HG03432 (cell line): Measurements from ENCODE around the gene PCNX2.
"Not testable (repeated sequence)": the region's sequence is repeated elsewhere in the genome, so short reads cannot be mapped to it uniquely, and the experiment has no call there.

Source experiments
- ATAC-seq: cut with Tn5 transposase; IDR thresholded peaks from one replicate; pipeline ENCODE4 v1.9.1; 2021; ENCODE audit warnings: mild to moderate bottlenecking, moderate library complexity; ENCODE audit not compliant: unreplicated experiment

The PCNX2 gene

DNA sequence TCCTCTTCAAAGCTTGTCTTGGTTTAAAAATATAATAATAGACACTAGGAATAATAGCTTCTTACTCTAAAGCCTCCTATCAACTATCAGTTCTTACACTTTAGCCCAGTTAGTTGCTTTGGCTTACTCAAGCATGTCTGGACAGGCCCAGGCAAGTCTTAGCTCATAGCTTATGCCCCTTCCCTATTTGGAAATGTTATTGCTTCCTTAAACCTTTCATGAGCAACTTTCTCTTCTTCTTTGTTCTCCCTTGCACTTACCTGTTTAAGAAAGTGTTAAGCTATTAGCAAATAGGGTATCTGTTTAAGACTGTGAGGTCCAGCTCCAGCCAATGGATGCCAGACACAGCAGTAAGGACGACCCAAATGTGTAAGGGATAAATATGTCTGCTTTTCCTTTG, 115.9 kb downstream of the PCNX2 start:
- not testable (repeated sequence) for ATAC-seq

DNA sequence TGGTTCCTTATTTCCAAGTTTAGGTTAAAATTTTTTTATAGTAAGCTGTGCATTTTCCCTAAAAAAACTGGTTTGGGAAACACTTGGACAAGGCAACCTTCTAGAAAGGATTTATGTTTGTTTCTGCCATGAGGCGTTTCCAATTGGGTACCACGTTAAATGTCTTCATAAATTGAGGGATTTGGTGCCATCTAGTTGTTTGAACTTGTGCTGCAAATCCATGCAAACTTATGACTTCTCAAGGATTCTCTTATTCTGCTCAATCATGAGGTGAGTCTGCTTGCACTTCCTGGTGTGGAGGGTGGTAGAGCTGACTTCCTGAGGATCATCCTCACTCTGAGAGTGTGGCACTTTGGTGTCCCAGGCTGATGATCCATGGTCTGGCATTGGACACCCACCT, 123.3 kb downstream of the PCNX2 start:
- no peak for ATAC-seq

DNA sequence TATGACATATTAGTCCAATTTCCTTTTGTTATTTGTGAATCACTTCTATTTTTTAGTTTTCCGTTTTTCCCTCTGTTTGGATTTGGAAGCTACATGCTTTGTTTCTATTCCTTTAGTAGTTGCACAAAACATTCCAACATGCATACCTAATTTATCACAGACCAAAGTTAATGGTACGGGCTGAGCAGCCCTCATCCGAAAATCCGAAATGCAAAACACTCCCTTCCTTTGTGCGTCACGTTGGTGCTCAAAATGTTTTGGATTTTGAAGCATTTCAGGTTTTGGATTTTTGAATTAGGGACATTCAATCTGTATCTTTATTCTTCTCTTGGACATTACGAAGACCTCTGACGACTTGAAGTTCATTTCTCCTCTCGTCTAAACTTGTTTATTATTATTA, 124.8 kb downstream of the PCNX2 start:
- ATAC-seq, result no peak

DNA sequence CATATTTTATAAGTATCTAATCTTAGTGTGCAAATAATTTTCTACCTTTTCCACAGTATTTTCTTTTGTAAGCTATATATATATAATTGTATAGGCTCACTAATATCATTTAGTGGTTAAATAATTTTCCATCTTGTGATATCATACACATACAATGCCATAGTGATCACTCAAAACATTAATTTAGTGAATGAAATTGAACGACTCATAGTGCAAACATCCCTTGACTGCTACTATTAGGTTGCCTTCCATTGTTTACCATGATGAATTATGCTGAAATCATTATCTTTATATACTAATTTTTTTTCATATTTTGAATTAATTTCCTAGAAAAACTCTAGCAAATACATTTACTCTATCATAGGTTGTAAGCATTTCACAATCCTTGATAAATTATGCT, 127.1 kb downstream of the PCNX2 start:
- no peak for ATAC-seq

DNA sequence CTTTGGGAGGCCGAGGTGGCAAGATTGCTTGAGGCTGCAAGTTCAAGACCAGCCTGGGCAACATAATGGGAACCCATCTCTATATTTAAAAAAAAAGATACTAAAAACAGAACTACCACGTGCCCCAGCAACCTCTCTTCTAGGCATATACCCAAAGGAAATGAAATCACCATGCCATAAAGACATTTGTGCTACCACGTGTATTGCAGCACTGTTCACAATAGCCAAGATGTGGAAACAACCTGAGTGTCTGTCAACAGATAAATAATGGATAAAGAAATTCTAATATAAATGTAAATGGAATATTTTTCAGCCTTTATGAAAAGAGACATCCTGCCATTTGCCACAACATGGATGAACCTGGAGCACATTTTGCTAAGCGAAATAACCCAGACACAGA, 128.6 kb downstream of the PCNX2 start:
- ATAC-seq, result no peak

DNA sequence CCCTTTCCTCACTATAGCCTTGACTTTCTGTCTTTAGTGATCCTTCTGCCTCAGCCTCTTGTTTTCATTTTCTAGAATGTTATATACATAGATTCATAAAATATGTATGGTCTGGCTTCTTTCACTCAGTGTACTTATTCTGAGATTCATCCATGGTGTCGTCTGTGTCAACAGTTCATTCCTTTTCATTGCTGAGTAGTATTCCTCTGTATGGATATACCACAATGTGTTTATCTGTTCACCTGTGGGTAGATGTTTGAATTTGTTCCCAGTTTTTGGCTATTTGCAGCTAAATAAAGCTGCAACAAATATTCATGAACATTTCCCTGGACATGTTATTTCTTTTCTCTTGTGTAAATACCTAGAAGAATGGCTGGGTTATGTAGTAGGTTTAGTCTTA, 131.8 kb downstream of the PCNX2 start:
- ATAC-seq, result no peak

DNA sequence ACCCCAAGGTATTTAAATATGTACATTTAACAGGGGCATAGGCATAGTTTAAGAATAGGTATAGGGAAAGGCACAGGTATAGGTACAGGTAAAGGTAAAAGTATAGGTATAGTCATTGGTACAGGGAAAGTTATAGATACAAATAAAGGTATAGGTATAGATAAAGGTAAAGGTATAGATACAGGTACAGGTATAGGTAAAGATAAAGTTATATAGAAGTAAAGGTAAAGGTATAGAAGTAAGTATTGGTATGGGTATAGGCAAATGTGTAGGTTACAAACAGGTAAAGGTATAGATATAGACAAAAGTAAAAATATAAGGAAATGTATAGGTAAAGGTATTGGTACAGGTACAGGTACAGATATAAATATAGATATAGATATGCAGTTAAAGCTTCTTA, 137.2 kb downstream of the PCNX2 start:
- ATAC-seq, result no peak

DNA sequence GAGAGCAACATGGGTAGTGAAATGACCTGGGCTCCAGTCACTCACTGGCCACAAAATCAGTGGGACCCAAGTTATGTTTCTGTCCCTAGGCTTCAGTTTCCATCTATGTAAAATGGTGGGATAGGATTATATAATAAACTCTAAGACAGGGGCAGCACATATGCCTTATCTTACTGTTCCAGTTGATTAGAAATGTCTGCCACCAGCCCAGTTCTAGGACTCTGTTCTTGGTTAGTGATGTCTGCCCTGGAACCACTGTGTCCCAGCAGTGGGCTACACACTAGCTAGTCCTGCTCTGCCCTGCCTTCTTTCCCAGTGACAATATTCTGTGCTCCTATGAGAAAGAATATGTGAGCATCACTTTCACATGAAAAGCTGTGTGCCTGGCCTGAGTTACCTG, 138.3 kb downstream of the PCNX2 start:
- no peak for ATAC-seq

DNA sequence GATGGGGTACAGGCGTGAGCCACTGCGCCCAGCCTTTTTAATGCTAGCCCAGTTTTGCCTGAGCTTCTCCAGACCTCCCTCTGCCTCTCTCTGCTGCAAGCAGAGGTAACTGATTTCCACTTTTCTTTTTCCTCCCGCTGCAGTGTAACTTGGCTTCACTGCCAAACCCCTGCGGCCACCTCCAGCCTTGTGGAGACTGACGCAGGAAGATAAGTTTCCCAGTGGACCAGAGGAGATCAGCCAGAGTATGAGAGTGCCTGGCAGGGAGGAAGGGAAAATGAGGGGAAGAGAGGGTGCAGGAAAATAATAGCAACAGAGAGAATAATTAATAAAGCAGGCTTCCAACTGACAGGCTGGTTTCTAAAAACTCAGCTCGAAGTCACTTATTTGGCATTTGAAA, 143.7 kb downstream of the PCNX2 start:
- ATAC-seq, result no peak

DNA sequence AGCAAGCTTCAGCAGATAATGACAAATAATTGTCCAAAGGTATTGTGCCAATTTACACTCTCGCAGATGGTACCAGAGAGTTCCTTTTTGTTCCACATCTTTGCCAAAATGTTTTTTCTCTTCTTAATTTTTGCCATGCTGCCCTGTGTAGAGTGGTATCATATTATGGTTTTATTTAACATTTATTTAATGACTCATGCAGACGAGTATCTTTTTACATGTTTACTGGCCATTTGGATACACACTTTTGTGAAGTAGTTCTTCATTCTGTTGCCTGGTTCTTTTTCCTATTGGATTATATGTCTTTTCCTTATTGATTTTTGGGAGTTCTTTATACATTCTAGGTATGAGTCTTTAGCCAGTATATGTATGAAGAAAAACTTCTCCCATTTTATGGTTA, 151.1 kb downstream of the PCNX2 start:
- ATAC-seq, result no peak

DNA sequence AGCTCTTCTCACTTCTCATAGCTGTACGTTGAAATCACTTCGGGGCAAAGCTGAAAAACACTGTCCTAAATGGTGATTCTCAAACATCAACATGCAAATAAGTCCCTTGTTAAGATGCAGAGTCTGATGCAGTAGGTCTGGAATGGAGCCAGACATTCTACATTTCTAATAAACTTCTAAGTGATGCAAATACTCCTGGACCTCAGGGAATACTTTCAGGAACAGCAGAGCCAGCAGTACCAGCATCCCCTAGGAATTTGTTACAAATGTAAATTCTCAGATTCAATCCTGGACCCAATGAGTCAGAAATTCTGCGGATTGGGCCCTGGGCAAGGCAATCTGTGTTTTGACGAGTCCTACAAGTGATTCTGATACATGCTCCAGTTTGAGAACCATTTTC, 152.3 kb downstream of the PCNX2 start:
- ATAC-seq, result no peak

DNA sequence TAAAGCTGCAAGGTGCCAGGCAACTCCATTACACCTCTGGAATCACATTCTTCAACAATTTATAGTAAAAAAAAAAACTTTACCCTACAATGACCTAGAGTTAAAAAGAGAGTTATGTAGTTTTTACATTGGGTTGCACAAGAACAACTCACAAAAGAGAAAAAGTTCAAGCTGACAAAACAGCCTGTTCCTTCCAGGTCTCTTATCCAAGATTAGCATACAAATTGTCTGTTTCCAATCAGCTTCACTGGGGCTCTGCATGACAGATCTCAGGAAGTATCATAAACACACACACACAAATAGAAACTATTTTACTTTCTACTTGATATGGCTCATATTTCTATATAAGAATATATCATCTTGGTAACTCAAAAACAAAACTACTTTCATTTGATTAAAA, 154.6 kb downstream of the PCNX2 start:
- no peak for ATAC-seq

DNA sequence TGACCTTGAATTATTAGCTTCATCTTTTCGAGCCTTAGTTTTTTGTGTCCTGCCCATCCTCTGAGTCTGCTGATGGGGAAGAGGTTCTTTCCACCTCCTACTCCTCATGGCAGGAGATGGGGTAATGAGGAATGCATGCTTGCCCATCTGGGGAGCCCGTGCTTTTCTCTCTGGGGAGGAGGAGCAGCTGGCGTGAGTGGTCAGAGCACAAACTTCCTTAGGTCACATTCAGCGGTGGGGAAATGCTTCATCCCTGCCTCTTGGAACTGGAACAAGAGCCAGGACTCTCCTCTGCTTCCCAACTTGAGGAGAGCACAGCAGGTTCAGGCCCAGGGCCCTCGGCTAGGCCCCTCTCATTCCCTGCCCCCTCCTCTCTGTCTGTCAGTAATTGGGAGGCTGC, 155.0 kb downstream of the PCNX2 start:
- no peak for ATAC-seq

DNA sequence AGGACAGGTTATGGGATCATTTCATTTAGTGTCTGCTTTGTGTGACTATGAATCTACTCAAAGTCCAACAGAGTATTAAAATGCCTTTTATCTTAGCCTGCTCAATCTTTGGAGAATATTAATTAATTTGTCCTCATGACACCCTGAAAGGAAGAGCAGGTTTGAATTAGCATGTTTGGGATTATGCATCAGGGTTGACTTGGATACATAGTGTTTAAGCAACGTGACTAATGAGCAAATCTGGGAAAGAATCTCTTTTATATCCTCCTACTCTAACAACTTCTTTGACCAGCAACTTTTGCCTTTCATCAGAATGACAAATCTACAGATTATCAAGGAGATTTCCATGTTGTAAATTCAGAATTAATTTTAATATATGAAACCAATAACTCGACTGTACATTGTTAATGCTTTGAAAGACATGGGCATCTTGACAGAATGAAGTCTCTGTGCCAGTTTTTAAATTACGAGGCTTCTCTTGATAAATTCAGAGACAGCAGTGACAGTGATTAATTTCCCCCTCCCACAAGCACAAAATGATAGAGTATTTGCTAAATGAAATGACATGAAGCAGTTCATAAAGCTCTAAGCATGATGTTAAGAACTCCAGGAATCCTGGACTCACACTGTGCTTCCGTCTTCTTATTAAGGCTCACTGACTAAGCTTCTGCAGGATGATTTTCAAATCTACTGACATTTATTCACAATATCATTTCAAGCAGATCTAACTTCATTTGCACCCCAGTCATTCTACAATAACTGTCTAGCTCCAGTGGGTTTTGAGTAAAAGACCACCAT, 156.5 kb downstream of the PCNX2 start:
- ATAC-seq, result no peak

DNA sequence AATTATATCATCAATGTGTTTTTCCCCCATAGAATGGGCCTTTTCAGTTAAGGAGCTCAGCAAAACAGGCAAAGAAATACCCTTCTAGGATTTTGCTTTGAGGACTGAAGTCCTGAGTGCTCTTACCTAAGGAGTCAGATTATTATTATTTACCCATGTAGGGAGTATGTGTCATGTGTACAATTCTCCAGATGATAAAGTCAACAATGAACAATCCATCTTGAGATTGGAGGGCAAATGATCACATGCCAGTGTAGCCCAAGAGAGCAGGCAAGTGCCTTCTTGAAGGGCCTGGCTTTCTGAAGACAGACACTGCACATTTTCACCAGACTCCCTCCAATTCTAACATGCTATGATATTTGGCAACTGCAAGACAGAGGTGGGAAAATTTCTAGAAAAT, 159.7 kb downstream of the PCNX2 start:
- no peak for ATAC-seq

DNA sequence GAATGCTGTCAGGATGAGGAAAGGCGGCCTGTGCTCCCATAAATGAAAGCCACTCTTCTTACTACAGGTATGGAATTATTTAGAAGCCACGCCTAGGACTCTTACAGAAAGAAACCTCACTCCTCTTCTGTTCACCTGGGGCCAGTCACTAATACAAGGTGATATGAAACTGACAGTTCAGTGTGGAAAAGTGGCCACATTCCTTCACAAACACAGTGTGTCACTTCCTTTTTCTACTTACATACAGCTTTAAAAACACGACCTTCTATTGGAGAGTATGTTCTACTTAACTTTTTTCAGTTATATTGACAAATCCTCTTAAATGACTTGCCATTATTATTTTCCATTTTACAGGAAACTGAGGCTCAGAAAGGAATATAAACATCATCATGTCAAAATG, 163.1 kb downstream of the PCNX2 start:
- no peak for ATAC-seq

DNA sequence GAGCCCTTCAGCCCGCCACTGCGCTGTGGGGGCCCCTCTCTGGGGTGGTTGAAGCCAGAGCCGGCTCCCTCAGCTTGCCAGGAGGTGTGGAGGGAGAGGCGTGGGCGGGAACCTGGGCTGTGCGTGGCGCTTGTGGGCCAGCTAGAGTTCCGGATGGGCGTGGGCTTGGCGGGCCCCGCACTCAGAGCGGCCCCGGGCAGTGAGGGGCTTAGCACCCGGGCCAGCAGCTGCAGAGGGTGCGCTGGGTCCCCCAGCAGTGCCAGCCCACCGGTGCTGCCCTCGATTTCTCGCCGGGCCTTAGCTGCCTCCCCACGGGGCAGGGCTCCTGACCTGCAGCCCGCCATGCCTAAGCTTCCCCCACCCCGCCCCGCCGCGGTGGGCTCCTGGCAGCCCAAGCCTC, 166.5 kb downstream of the PCNX2 start:
- not testable (repeated sequence) for ATAC-seq

DNA sequence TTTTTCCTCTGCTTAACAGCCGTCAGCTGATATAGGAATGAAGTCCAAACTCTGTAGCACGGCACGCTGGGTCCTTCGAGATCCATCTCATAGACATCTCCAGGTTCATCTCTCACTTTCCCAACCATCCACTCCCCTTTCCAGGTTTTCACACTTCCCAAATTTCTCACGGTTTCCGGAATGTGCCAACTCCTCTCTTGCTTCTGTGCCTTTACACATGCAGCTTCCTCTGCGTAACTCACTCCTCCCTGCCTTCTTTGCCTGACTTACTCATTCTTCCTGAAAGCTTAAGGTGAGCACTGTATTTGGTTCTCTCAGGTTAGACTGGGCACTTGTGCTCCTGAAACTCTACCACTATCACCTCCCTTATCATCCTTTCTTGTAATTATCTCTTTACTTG, 168.4 kb downstream of the PCNX2 start:
- ATAC-seq, result no peak

DNA sequence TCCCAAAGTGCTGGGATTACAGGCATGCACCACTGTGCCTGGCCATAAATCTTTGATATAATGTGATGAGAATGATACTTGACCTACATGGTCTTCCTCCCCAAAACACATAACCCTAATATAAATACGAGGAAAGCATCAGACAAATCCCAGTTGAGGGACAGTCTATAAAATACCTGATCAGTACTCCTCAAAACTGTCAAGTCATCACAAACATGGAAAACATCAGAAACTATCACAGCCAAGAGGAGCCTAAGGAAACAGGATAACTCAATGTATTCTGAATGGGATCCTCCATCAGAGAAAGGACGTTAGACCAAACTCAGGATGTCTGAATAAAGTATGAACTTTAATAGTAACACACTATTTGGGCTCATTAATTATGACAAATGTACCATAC, 172.7 kb downstream of the PCNX2 start:
- no peak for ATAC-seq

DNA sequence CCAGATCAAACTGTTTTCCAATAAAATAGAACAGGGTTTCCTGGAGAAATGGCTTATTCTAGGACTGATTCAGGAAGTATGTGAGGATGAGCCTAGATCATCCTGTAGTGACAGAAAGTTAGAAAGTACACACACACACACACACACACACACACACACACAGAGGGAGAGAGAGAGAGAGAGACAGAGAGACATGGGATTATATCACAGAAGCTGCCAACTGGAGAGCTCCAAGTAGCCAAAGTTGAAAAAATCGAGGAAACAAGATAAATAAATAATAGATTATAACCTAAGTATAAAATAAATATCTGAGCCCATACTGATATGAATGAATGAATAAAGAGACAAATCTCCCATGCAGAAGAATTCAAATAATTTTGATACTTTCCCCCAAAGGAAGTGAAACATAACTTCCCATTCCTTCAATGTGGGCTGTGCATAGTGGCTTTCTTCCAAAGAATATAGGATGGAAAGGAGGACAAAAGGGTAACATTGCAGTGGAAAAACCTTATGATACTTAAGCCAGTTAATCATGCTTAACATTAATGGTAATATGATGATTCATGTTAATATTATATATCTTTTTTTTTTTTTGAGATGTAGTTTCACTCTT, 173.5 kb downstream of the PCNX2 start:
- ATAC-seq, result no peak

DNA sequence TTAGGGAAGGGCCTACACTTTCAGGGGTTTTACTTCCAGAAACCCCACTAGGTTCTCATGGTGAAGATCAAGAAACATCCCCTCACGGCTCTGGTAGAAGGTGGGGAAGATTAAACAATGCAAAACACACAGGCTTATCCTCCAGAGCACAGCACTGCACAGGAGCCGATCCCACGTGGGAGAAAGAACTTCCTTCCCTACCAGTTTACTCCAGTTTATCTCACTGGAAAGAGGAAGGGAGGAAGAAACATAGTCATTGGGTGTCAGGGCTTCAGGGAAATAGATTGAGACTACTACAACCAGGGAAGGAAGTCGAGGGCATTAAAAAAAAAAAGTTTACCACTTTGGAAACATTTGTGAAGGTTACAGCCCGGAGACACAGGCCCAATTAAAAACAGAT, 180.7 kb downstream of the PCNX2 start:
- no peak for ATAC-seq

DNA sequence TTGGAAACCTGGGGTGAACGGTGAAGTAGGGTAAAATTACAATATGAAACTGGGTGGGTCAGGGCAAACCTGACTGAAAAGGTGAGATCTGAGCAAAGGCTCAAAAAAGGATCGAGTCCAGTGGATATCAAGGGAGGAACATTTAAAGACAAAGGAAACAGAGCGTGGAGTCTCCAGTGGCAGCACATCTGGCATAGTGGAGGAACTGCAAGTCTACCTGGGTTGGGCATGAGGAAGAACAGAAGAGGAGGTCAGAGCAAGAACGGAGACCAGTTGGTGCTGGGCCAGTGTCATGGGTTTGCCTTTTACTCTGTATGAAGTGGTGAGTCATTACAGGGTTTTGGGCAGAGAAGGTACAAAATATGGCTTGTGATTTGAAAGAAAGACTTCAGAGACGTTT, 181.4 kb downstream of the PCNX2 start:
- no peak for ATAC-seq
